Daoy (cell line): Measurements from ENCODE around the gene TRAF4. TPM values are rescaled to one million over a fixed set of nuclear protein-coding genes. Genes with fewer than 3 reads are reported as not detected.
"Not testable (repeated sequence)": the region's sequence is repeated elsewhere in the genome, so short reads cannot be mapped to it uniquely, and the experiment has no call there.

ENCODE experiments used
- DNase-seq: peaks from one replicate; pipeline ENCODE4 v3.0.0-alpha.2; 2015; ENCODE audit warnings: low read depth
- total RNA-seq: library from RNA; depleted of rRNA; stranded (reverse); fragments of >200 nt; shearing (Covaris generic); gene quantifications from 2 replicates; pipeline ENCODE4 v1.2.3, GENCODE V29; 2014; rRNA removed

The TRAF4 gene
- total RNA-seq, 1 experiment from 2014 or later, result 23.7 TPM

GRCh38 chr17:28783161-28783560 is 39.4 kb downstream of the TRAF4 start:
- no peak for DNase-seq

DNA sequence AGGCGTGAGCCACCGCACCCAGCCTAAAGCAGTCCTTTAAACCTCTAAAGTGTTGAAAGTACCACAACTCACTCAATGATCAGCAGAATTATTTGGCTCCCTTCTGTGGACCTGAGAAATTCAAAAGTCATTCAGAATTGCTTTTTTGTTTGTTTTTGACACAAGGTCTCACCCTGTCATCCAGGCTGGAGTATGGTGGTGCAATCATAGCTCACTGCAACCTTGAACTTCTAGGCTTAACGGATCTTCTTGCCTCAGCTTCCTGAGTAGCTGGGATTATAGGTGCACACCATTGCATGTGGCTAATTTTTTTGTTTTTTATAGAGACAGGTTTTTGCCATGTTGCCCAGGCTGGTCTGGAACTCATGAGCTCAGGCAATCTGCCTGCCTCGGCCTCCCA is 44.3 kb downstream of the TRAF4 start:
- DNase-seq, result no peak

- DNase-seq, result no peak
These were observed 49.3 kb downstream of the TRAF4 start for GRCh38 chr17:28792877-28793661.

DNA sequence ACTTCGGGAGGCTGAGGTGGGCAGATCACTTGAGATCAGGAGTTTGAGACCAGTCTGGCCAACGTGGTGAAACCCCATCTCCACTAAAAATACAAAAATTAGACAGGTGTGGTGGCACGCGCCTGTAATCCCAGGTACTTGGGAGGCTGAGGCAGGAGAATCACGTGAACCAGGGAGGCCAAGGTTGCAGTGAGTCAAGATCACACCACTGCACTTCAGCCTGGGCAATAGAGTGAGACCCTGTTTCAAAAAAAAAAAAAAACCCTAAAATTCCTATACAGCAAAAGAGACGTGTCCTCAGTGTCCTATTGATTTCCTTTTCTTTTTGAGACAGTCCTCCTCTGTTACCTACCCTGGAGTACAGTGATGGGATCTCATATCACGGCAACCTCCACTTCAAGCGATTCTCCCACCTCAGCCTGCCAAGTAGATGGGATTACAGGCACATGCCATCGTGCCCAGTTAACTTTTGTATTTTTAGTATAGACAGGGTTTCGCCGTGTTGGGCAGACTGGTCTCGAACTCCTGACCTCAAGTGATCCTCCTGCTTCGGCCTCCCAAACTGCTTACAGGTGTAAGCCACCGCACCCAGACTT is 51.1 kb downstream of the TRAF4 start:
- DNase-seq, result not testable (repeated sequence)

GRCh38 chr17:28796062-28796461 is 52.3 kb downstream of the TRAF4 start:
- DNase-seq, result no peak

Other genes starting within 250 kb of the TRAF4 start
- gene FOXN1, start 237.7 kb upstream of the TRAF4 start, total RNA-seq, result not detected in 2 replicates
- gene UNC119, start 191.4 kb upstream of the TRAF4 start, total RNA-seq, result 17.8 and 25.4 TPM in 2 replicates
- gene PIGS, start 172.5 kb upstream of the TRAF4 start, total RNA-seq, result 44.9 and 49.1 TPM in 2 replicates
- gene ALDOC, start 167.1 kb upstream of the TRAF4 start, total RNA-seq, result 1.3 and 2.4 TPM in 2 replicates
- 134 and 173 TPM in 2 replicates for gene SPAG5, start 145.0 kb upstream of the TRAF4 start, total RNA-seq
- gene RSKR, start 129.8 kb upstream of the TRAF4 start, total RNA-seq, result 9.1 and 11.4 TPM in 2 replicates
- 64.9 and 65.8 TPM in 2 replicates for gene BLTP2, start 98.9 kb upstream of the TRAF4 start, total RNA-seq
- 67.6 and 68.2 TPM in 2 replicates for gene SDF2, start 82.1 kb upstream of the TRAF4 start, total RNA-seq
- gene SUPT6H, start 81.8 kb upstream of the TRAF4 start, total RNA-seq, result 28.4 and 38.2 TPM in 2 replicates
- 0.21 and 0.23 TPM in 2 replicates for gene PROCA1, start 32.1 kb upstream of the TRAF4 start, total RNA-seq
- gene RAB34, start 26.1 kb upstream of the TRAF4 start, total RNA-seq, result 243 and 290 TPM in 2 replicates
- 697 and 1,346 TPM in 2 replicates for gene RPL23A, start 24.0 kb upstream of the TRAF4 start, total RNA-seq
- gene TLCD1, start 17.8 kb upstream of the TRAF4 start, total RNA-seq, result 1.3 and 2.4 TPM in 2 replicates
- 2.9 and 10.2 TPM in 2 replicates for gene NEK8, start 15.2 kb upstream of the TRAF4 start, total RNA-seq
- gene FAM222B, start 98.8 kb downstream of the TRAF4 start, total RNA-seq, result 2.3 and 3.1 TPM in 2 replicates
- 26.4 and 38.4 TPM in 2 replicates for gene ERAL1, start 111.0 kb downstream of the TRAF4 start, total RNA-seq
- gene FLOT2, start 153.7 kb downstream of the TRAF4 start, total RNA-seq, result 18.5 and 24.9 TPM in 2 replicates
- 10.9 and 12.4 TPM in 2 replicates for gene DHRS13, start 159.1 kb downstream of the TRAF4 start, total RNA-seq
- 18.0 and 29.1 TPM in 2 replicates for gene PHF12, start 207.5 kb downstream of the TRAF4 start, total RNA-seq